Peyer's patch (tissue), 4 donors: ENCODE measurements around the gene OLFML1. TPM values are rescaled to one million over a fixed set of nuclear protein-coding genes. Genes with fewer than 3 reads are reported as not detected.

Experiments used
- DNase-seq, 3 donors: peaks; one replicate each; pipeline ENCODE4 v3.0.0-alpha.2; 2017 to 2019
- H3K27ac ChIP-seq, 4 donors: fragments of 200-600 bp; sonication (generic); one replicate each; pipeline ENCODE4 v1.5.1; 2016 to 2019
- H3K27me3 ChIP-seq, 2 donors: fragments of 200-600 bp; sonication (generic); one replicate each; pipeline ENCODE4 v1.5.1; 2019
- H3K36me3 ChIP-seq, 3 donors: fragments of 200-600 bp; sonication (generic); one replicate each; pipeline ENCODE4 v1.5.1; 2016 to 2019
- H3K4me1 ChIP-seq, 4 donors: fragments of 200-600 bp; sonication (generic); one replicate each; pipeline ENCODE4 v1.5.1; 2016 to 2019
- H3K4me3 ChIP-seq, 4 donors: fragments of 200-600 bp; sonication (generic); 1 replicate in 3 of 4; 2 replicates in 1 of 4; pipeline ENCODE4 v1.5.1; 2016 to 2019; ENCODE audit warnings: mild to moderate bottlenecking in 1 of 4
- H3K9me3 ChIP-seq, 4 donors: fragments of 200-600 bp; sonication (generic); one replicate each; pipeline ENCODE4 v1.5.1; 2016 to 2019; ENCODE audit warnings: mild to moderate bottlenecking in 1 of 4
- POLR2A ChIP-seq, 2 donors: fragments of 450-650 bp; IDR thresholded peaks; one replicate each; pipeline ENCODE4 v1.5.1; 2017; ENCODE audit warnings: antibody characterized with exemption in 2 of 2, mild to moderate bottlenecking in 2 of 2, moderate library complexity in 2 of 2
- total RNA-seq, 4 donors: library from RNA; depleted of rRNA; stranded (reverse); fragments of >200 nt; gene quantifications; one replicate each; pipeline ENCODE4 v1.1.0, GENCODE V29; 2016
- TF ChIP-seq, protein P1 (sequence below), 6 experiments: fragments of 450-650 bp in 4 of 6; fragments of 200-600 bp in 2 of 6; sonication (generic) in 1 of 6; IDR thresholded peaks; one replicate each; pipeline ENCODE4 v1.5.1; 2017 to 2019; ENCODE audit warnings: antibody characterized with exemption in 6 of 6, mild to moderate bottlenecking in 3 of 6, moderate library complexity in 1 of 6

The OLFML1 gene
- total RNA-seq, 4 donors from 2014 or later: 2.3 to 8.4 (median 3.2) TPM

DNA sequence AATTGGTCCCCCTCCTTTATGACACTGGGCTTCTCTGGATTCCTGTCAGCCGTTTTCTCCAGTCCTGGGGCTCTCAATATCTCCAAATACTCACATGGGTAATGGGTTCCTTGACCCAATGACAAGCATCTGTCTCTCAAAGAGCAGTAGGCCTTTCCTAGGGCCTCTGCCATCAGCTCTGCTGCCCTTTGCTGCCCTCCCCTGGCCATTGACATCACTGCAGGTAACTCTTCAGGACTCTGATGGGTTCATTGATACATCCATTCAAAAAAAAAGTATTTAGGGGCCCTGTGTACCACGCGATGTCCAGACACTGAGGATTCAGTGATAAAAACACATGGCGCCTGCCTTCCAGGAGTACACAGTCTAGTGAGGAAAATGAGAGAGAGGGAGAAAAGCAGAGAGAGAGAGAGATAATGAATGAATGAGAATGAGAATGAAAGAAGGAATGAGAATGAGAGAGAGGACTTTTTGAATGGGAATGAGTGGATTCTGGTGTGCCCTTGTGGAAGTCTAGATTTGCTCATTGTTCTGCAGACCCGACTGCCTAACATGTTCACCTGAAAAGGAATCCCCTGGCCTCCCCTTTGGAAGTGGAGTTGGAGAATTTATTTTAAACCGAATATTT, 42.6 kb upstream of the OLFML1 start:
- Histone ChIP-seq H3K4me3 (no peak overlapping the region), H3K4me1 (no peaks in the 10 kb centered on the region), H3K27ac (no peak overlapping the region), H3K9me3 (no peaks in the 10 kb centered on the region), H3K27me3 (no peaks in the 10 kb centered on the region), H3K36me3 (no peaks in the 10 kb centered on the region)
- DNase-seq: peak; percentile 74 to 91 (median 74)
- TF ChIP-seq, protein P1, sequence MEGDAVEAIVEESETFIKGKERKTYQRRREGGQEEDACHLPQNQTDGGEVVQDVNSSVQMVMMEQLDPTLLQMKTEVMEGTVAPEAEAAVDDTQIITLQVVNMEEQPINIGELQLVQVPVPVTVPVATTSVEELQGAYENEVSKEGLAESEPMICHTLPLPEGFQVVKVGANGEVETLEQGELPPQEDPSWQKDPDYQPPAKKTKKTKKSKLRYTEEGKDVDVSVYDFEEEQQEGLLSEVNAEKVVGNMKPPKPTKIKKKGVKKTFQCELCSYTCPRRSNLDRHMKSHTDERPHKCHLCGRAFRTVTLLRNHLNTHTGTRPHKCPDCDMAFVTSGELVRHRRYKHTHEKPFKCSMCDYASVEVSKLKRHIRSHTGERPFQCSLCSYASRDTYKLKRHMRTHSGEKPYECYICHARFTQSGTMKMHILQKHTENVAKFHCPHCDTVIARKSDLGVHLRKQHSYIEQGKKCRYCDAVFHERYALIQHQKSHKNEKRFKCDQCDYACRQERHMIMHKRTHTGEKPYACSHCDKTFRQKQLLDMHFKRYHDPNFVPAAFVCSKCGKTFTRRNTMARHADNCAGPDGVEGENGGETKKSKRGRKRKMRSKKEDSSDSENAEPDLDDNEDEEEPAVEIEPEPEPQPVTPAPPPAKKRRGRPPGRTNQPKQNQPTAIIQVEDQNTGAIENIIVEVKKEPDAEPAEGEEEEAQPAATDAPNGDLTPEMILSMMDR (IDR thresholded peaks at IDR 0.05): peak; percentile 54 to 86 (median 70)
- no peak for TF ChIP-seq POLR2A (IDR thresholded peaks at IDR 0.05)

- no peak overlapping the region for H3K27ac ChIP-seq
- H3K36me3 ChIP-seq: no peaks in the 10 kb centered on the region
- no peaks in the 10 kb centered on the region for H3K9me3 ChIP-seq
- H3K4me1 ChIP-seq: no peaks in the 10 kb centered on the region
- H3K4me3 ChIP-seq: no peak overlapping the region
- no peak for DNase-seq
- TF ChIP-seq, protein P1 (IDR thresholded peaks at IDR 0.05): no peak
- no peak for TF ChIP-seq POLR2A (IDR thresholded peaks at IDR 0.05)
- no peaks in the 10 kb centered on the region for H3K27me3 ChIP-seq
Measured at GRCh38 chr11:7444091-7444981, 41.0 kb upstream of the OLFML1 start.

GRCh38 chr11:7445564-7445963, 39.7 kb upstream of the OLFML1 start:
- TF ChIP-seq, protein P1 (IDR thresholded peaks at IDR 0.05): no peak
- TF ChIP-seq POLR2A (IDR thresholded peaks at IDR 0.05): no peak
- no peaks in the 10 kb centered on the region for H3K4me1 ChIP-seq
- no peak overlapping the region for H3K27ac ChIP-seq
- no peaks in the 10 kb centered on the region for H3K36me3 ChIP-seq
- no peak overlapping the region for H3K4me3 ChIP-seq
- no peak for DNase-seq
- H3K27me3 ChIP-seq: no peaks in the 10 kb centered on the region
- H3K9me3 ChIP-seq: no peaks in the 10 kb centered on the region

- H3K4me3 ChIP-seq: no peak overlapping the region
- TF ChIP-seq, protein P1 (IDR thresholded peaks at IDR 0.05): no peak
- TF ChIP-seq POLR2A (IDR thresholded peaks at IDR 0.05): no peak
Measured at GRCh38 chr11:7448201-7448600, 37.1 kb upstream of the OLFML1 start.

GRCh38 chr11:7449211-7449840, 36.0 kb upstream of the OLFML1 start:
- H3K36me3 ChIP-seq: no peaks in the 10 kb centered on the region
- no peaks in the 10 kb centered on the region for H3K9me3 ChIP-seq
- TF ChIP-seq POLR2A (IDR thresholded peaks at IDR 0.05): no peak
- TF ChIP-seq, protein P1 (IDR thresholded peaks at IDR 0.05): no peak
- no peaks in the 10 kb centered on the region for H3K4me1 ChIP-seq
- no peaks in the 10 kb centered on the region for H3K27me3 ChIP-seq
- no peak overlapping the region for H3K4me3 ChIP-seq
- DNase-seq: no peak
- H3K27ac ChIP-seq: no peak overlapping the region

More at GRCh38 chr11:7448201-7448600, 37.1 kb upstream of the OLFML1 start:
- H3K4me1 ChIP-seq: no peaks in the 10 kb centered on the region
- no peaks in the 10 kb centered on the region for H3K9me3 ChIP-seq
- H3K27ac ChIP-seq: no peak overlapping the region
- no peak for DNase-seq
- no peaks in the 10 kb centered on the region for H3K27me3 ChIP-seq
- H3K36me3 ChIP-seq: no peaks in the 10 kb centered on the region
